Measurements from ENCODE around the gene SMYD3. TPM values are rescaled to one million over a fixed set of nuclear protein-coding genes. Genes with fewer than 3 reads are reported as not detected.

Gene SMYD3
- total RNA-seq, 1 experiment from 2014 or later = 17.4 TPM

- TF ChIP-seq SIN3A (IDR thresholded peaks at IDR 0.05; ENCODE audit: borderline replicate concordance, insufficient read depth, low read depth, low read length) (no peak), CTCF (IDR thresholded peaks at IDR 0.05) (no peak), REST (IDR thresholded peaks at IDR 0.05; ENCODE audit: insufficient read depth in 1 of 2, low read depth in 2 of 2, low read length in 1 of 2) (no peak), POLR2AphosphoS5 (IDR thresholded peaks at IDR 0.05; ENCODE audit: low read depth, low read length) (no peak), TCF7L2 (IDR thresholded peaks at IDR 0.05; ENCODE audit: low read depth, low read length) (no peak)
- H3K36me3 ChIP-seq (ENCODE audit: control insufficient read depth, insufficient read depth, low read length) = no peaks in the 10 kb centered on the region
- ATAC-seq (no peak), DNase-seq (ENCODE audit: low read depth, low spot score) (no peak)
- H3K4me3 ChIP-seq (ENCODE audit: low read depth in 2 of 2, low read length in 2 of 2) = no peak overlapping the region
- ChIA-PET POLR2A (no interaction called here), CTCF (no interaction called here)
- intact Hi-C loops (cut with micrococcal nuclease; ENCODE audit: unreplicated experiment) (no loop called here), in situ Hi-C loops (cut with HindIII; ENCODE audit: low pct_unique_long_range_greater_than_20kb, low sequenced_read_pairs) (no loop called here)
- no peaks in the 10 kb centered on the region for H3K4me1 ChIP-seq (ENCODE audit: control insufficient read depth, insufficient read depth, low read length)
- H3K27me3 ChIP-seq (ENCODE audit: control insufficient read depth, insufficient read depth, low read length) = no peaks in the 10 kb centered on the region
- BruUV-seq (replicated peaks) = no TSS peak
- no peak overlapping the region for H3K27ac ChIP-seq (ENCODE audit: low read length)
- H3K9me3 ChIP-seq (ENCODE audit: control insufficient read depth, insufficient read depth, low read depth, low read length) = no peaks in the 10 kb centered on the region
Observed at GRCh38 chr1:246270236-246270635, 236.8 kb downstream of the SMYD3 start.

GRCh38 chr1:246269466-246269865, 237.6 kb downstream of the SMYD3 start:
- BruUV-seq (replicated peaks) = no TSS peak
- intact Hi-C loops (cut with micrococcal nuclease; ENCODE audit: unreplicated experiment) = no loop called here
- CTCF ChIA-PET = no interaction called here
- ATAC-seq (no peak), DNase-seq (ENCODE audit: low read depth, low spot score) (no peak)
- in situ Hi-C loops (cut with HindIII; ENCODE audit: low pct_unique_long_range_greater_than_20kb, low sequenced_read_pairs) = no loop called here
- Histone ChIP-seq H3K27ac (ENCODE audit: low read length) (no peak overlapping the region), H3K27me3 (ENCODE audit: control insufficient read depth, insufficient read depth, low read length) (no peaks in the 10 kb centered on the region), H3K4me1 (ENCODE audit: control insufficient read depth, insufficient read depth, low read length) (no peaks in the 10 kb centered on the region), H3K36me3 (ENCODE audit: control insufficient read depth, insufficient read depth, low read length) (no peaks in the 10 kb centered on the region), H3K4me3 (ENCODE audit: low read depth in 2 of 2, low read length in 2 of 2) (no peak overlapping the region), H3K9me3 (ENCODE audit: control insufficient read depth, insufficient read depth, low read depth, low read length) (no peaks in the 10 kb centered on the region)
- TF ChIP-seq TCF7L2 (IDR thresholded peaks at IDR 0.05; ENCODE audit: low read depth, low read length) (no peak), SIN3A (IDR thresholded peaks at IDR 0.05; ENCODE audit: borderline replicate concordance, insufficient read depth, low read depth, low read length) (no peak), CTCF (IDR thresholded peaks at IDR 0.05) (no peak), REST (IDR thresholded peaks at IDR 0.05; ENCODE audit: insufficient read depth in 1 of 2, low read depth in 2 of 2, low read length in 1 of 2) (no peak), POLR2AphosphoS5 (IDR thresholded peaks at IDR 0.05; ENCODE audit: low read depth, low read length) (no peak)
- POLR2A ChIA-PET = no interaction called here

Data from Panc1 (cell line).